ENCODE data around the gene XPA.
A peak's percentile ranks its signal among the peaks of the same experiment; 100 is the strongest.

XPA gene

GRCh38 chr9:97717866-97718265, 20.7 kb upstream of the XPA start:
- POLR2A ChIA-PET (ENCODE audit: low non-redundant PET) = no interaction called here
- TF ChIP-seq CTCF (conservative IDR thresholded peaks at IDR 0.05; ENCODE audit: low read depth) = no peak

DNA sequence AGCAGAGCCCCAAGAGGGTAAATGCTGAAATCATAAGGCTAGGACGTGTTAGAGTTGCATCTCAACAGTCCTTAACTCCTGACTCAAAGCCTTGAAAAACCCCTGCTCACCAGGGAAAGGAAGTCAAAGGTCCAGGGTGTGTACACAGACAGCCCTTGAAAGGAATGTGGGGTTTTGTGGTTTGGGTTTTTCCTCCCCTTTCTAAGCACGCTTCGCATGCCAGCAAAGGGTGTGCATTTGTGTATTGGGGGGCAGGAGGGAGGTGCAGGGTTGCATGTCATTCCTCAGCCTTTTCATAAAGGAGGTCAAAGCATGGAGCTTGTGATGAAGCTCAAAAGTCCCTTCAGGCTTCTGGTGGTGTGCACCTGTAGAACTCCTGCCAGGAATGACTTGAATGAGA, 17.3 kb upstream of the XPA start:
- TF ChIP-seq CTCF (conservative IDR thresholded peaks at IDR 0.05; ENCODE audit: low read depth) = no peak
- H3K27ac ChIP-seq = peak overlapping the region; percentile 42; the same call in 1 of the 2 replicates
- ChIA-PET CTCF (interaction anchor here (0.7 to 1.4 kb wide), 2 partner anchors 18 to 187 kb away, joined by 3 to 8 read pairs; no protein-coding TSS in a partner anchor), POLR2A (ENCODE audit: low non-redundant PET) (no interaction called here)
- peak; percentile 84 for DNase-seq (ENCODE audit: low spot score)

More at GRCh38 chr9:97717866-97718265, 20.7 kb upstream of the XPA start:
- no peak overlapping the region for H3K27ac ChIP-seq
- CTCF ChIA-PET = interaction anchor here (0.8 to 0.9 kb wide), 3 partner anchors 172 to 184 kb away, joined by 3 to 5 read pairs (median 3); no protein-coding TSS in a partner anchor
- DNase-seq (ENCODE audit: low spot score) = no peak

DNA sequence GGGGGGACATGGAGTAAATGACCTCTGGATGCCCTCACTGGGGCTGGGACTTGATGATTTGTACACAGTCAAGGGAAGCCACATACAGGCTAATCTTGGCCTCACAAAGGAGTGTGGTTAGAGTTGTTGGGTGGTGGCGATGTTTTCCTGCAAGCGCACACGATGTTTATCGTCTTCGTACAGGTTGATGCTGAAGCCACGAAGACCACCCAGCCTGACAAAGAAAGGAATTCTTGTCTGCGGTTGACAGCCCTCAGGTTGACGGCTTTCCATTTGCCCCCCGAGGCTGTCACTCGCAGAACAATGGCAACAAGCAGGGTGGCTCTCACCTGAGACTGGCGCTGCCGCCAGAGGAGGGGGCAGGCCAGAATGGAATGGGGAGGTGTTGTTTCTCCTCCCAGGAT, 14.1 kb upstream of the XPA start:
- POLR2A ChIA-PET (ENCODE audit: low non-redundant PET) = no interaction called here
- no peak overlapping the region for H3K27ac ChIP-seq
- no peak for DNase-seq (ENCODE audit: low spot score)
- TF ChIP-seq CTCF (conservative IDR thresholded peaks at IDR 0.05; ENCODE audit: low read depth) = no peak
- CTCF ChIA-PET = interaction anchor here (0.6 kb wide), 1 partner anchor 11 kb away, joined by 3 read pairs; no protein-coding TSS in a partner anchor

DNA sequence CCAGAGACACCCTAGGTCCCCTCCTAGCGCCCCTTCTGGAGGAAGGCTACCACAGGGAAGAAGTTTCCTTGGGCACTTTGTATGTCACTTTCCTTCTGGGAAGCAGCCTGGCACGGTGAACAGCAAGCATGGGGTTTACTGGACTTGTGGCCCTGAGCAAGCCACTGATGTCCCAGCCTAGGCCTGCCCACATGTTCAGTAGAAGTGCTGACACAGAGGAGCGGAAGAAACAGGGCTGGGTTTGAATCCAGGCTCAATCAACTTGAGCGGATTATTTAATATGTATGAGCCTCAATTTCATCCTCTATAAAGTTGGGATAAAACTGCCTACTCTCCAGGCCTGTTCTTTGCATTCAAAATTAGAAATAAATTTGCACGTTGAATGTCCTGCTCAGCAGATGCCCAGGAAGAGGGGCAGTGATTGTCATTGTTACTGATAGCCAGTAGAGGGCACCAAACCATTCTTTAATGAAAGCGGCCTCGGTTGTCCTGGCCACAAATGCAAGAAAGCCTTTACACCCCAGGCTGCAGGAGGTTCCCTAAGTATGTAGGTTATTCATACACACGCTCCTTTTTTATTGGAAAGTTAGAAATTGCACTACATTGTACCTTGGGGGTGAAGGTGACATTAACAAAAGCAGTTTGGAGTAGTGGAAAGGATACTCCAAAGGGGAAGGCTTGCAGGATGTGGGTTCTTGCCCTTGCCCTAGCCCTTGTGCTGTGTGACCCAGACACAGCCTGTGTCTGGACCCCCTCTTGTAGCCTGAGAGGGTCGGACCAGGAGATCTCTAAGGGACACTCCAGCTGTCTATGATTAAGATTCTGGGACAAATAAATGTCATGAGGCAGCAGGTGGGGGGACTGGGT, 13.4 kb upstream of the XPA start:
- POLR2A ChIA-PET (ENCODE audit: low non-redundant PET) = no interaction called here
- peak; percentile 96 for TF ChIP-seq CTCF (conservative IDR thresholded peaks at IDR 0.05; ENCODE audit: low read depth)
- DNase-seq (ENCODE audit: low spot score) = peak; percentile 91
- H3K27ac ChIP-seq = no peak overlapping the region
- CTCF ChIA-PET = interaction anchor here (0.6 kb wide), 1 partner anchor 11 kb away, joined by 3 read pairs; no protein-coding TSS in a partner anchor

DNA sequence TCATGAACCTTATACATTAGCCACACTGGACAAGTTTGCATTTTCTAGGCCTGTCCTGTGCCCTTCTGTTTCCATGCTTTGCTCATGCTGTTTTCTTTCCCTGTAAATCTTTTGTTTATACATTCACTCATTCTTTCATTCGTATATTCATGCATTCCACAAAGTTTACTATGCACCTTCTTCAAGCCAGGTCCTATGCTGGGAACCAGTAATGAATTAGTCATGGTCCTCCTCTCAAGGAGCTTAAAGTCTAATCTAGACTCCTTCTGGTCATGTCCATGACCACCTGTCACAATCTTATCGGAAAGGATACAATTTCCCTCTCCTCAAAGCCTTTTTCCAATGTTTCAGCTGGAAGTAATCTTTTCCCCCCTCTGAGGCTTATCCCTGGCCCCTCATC, 9.1 kb upstream of the XPA start:
- no peak overlapping the region for H3K27ac ChIP-seq
- CTCF ChIA-PET = interaction anchor here (0.7 to 1.9 kb wide), 2 partner anchors 97 to 195 kb away, joined by 3 to 15 read pairs; no protein-coding TSS in a partner anchor
- TF ChIP-seq CTCF (conservative IDR thresholded peaks at IDR 0.05; ENCODE audit: low read depth) = no peak
- POLR2A ChIA-PET (ENCODE audit: low non-redundant PET) = no interaction called here
- no peak for DNase-seq (ENCODE audit: low spot score)

DNA sequence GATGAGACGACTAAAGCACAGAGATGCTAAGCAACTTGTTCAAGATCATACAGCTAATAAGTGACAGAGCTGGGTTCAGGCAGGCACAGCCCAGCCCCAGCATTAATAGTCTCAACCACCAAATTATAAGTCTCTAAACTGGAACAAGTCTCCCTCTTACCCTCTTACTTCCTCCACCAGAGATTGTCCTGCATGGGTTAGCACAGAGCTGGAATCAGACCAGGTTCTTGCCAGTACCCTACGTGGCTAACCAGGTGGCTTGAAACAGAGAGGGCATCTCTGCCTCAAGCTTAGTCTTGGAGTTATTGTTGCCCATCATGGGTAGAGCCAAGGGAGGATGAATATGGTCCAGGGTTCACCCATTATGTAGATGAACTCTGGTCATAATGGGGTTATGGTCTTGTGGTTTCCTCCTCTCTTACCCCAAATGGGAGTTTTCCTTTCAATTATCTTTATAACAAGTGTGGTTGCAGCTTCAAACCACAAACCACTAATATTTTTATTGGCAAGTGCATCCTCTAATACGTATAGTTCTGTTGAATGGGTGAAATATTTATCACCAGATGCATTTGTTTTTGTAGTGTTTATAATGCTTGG, 8.3 kb upstream of the XPA start:
- ChIA-PET POLR2A (ENCODE audit: low non-redundant PET) (no interaction called here), CTCF (interaction anchor here (0.7 to 1.9 kb wide), 2 partner anchors 196 to 338 kb away, joined by 3 to 15 read pairs; no protein-coding TSS in a partner anchor)
- no peak for DNase-seq (ENCODE audit: low spot score)
- no peak overlapping the region for H3K27ac ChIP-seq
- no peak for TF ChIP-seq CTCF (conservative IDR thresholded peaks at IDR 0.05; ENCODE audit: low read depth)
